GM13977 (cell line): ENCODE data around the gene SPECC1.
"Not testable (repeated sequence)": the region's sequence is repeated elsewhere in the genome, so short reads cannot be mapped to it uniquely, and the experiment has no call there.

Experiments
- DNase-seq: peaks from one replicate; pipeline ENCODE4 v3.0.0; 2012; ENCODE audit warnings: low spot score
- in situ Hi-C: fragments of 300-500 bp; cut with MboI; formaldehyde crosslinking; loops from one replicate; pipeline ENCODE4 v1.12.0; 2022; ENCODE audit warnings: low sequenced_read_pairs, low pct_unique_long_range_greater_than_20kb, mixed read lengths, inconsistent platforms; ENCODE audit not compliant: unreplicated experiment
- TF ChIP-seq, protein P1 (sequence below): IDR thresholded peaks from 2 replicates; pipeline ENCODE4 v1.5.1; 2012; ENCODE audit warnings: mild to moderate bottlenecking, control low read depth; ENCODE audit not compliant: insufficient read depth; ENCODE audit errors: extremely low read depth, missing control alignments

SPECC1 gene

DNA sequence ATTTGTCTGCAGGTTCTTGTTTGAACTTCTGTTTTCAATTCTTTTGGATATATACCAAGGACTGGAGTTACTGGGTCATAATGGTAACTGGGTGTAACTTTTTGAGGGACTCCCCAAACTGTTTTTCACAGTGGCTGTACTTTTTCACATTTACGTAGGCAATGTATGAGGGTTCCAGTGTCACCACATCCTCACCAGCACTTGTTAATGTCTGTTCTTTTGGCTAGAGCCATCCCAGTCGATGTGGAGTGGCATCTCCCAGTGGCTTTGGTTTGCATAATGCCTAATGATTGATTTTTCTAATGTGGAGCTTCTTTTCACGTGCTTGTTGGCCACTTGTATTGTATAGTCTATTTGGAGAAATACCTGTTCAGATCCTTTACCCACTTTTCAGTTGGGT is 59.3 kb downstream of the SPECC1 start:
- in situ Hi-C loops, result no loop called here
- no peak for DNase-seq
- TF ChIP-seq, protein P1, sequence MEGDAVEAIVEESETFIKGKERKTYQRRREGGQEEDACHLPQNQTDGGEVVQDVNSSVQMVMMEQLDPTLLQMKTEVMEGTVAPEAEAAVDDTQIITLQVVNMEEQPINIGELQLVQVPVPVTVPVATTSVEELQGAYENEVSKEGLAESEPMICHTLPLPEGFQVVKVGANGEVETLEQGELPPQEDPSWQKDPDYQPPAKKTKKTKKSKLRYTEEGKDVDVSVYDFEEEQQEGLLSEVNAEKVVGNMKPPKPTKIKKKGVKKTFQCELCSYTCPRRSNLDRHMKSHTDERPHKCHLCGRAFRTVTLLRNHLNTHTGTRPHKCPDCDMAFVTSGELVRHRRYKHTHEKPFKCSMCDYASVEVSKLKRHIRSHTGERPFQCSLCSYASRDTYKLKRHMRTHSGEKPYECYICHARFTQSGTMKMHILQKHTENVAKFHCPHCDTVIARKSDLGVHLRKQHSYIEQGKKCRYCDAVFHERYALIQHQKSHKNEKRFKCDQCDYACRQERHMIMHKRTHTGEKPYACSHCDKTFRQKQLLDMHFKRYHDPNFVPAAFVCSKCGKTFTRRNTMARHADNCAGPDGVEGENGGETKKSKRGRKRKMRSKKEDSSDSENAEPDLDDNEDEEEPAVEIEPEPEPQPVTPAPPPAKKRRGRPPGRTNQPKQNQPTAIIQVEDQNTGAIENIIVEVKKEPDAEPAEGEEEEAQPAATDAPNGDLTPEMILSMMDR, result no peak

DNA sequence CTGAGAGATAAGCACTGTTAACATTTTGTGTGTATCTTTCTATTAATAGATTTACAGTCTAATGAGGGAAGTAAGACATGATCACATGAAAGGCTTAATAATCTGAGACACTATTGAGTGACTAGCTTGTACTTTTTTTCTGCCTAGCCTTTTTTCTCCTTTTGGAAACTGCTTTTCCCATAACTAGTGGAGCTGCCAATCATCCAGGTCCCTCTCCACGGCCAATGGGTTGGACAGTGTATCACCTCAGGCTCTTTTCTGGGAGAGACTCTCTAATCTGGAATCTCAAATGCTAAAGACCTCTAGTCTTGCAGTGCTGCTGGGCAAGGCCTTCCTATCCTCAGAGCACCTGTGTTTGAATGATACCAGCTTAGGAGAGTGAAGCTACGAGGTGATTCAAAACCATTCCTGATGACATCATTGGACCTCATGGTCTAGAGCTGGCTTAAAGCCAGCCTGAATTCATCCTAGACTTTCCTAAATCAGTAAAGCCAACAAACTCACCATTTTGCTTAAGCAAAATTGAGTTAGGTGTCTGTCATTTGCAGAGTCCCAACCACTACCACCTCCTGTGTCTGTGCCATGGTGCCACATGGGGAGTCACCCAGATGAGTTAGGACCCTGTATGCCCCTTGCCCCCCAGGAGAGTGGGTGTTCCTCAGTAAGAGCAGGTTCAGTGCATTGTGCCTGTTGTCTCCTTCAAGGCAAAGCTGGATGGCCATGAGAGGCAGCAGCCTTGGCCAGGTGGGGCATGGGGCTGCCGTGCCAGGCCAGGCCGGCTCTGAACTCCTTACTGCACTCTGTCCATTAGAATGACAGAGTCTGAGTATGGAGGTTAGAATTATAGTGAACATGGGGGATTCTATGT is 62.9 kb downstream of the SPECC1 start:
- DNase-seq, result no peak
- in situ Hi-C loops, result no loop called here
- TF ChIP-seq, protein P1, result no peak

DNA sequence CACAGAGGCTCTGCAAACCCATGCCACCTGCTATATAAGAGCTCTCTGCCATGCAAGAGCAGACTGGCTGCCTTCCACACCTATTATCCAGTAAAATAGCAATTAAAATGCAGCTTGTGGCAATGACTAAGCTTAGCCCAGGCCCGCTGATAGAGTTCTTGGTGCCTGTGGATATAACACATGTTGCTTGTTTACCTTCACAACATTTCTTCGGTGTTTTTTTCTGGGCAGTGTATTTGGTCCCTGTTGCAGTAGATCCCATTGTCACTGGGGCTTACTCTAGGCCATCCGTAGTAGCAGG is 63.5 kb downstream of the SPECC1 start:
- TF ChIP-seq, protein P1, result no peak
- in situ Hi-C loops, result no loop called here
- no peak for DNase-seq

DNA sequence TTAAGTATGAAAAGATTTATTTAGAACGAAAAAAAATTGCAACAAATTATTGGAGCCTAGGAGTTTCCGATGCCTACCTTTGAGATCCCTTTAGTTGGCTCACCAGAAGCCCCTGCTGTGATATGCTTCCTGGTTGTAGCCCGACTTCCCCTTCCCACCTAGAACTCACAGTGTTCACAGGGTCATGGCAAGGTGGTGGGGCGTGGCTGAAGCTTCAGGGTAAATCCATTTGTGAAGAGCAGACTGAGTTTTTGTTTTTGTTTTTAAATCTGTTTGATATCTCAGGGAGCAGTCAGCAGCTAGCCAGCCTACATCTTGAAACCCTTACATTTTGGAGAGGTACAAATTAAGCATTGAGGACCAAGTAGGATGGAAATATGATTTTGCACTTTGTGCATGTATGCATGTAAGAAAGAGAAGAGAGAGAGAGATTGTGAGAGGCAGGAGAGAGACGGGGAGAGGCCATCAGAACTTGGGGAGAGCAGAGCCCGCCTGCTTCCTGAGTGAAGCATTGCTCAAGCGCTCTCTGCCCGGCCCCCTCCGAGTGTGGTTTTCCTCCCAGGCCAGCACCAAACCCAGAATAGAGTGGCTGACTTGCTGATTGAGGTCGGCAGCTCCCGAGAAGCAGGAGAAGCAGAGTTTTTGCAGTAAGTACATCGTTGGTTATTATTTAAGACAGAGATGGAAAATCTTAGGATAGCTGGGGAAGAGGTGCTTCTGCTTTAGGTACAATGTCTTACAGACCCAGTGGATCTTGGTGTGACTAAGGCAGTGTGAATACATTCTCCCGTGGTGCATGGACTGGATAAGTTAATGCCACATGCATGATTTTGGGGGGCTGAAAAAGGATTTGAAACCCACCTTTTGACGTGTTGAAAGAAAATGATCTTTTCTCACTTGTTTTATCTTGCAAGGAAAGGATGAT is 64.2 kb downstream of the SPECC1 start:
- DNase-seq, result peak; percentile 19
- in situ Hi-C loops, result no loop called here
- TF ChIP-seq, protein P1, result no peak

DNA sequence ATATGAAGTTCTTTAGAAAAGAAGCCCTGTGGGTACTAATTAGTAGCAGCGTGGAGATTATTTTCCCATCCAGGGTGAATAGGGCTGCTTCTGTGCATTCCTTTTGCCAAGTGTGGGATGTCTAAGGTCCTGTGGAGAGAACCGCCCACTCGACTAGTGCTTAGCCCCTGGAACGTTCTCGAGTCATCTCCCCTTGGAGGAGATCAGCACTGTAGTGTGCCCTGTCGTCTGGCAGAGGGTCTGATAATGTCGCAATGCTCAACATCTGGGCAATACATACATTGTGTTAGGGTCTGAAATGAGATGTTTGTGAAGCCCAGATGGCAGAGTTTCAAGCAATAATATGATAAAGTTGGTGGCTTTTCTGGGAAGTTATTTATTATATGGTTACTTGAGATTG is 64.8 kb downstream of the SPECC1 start:
- TF ChIP-seq, protein P1, result no peak
- no peak for DNase-seq
- in situ Hi-C loops, result no loop called here

DNA sequence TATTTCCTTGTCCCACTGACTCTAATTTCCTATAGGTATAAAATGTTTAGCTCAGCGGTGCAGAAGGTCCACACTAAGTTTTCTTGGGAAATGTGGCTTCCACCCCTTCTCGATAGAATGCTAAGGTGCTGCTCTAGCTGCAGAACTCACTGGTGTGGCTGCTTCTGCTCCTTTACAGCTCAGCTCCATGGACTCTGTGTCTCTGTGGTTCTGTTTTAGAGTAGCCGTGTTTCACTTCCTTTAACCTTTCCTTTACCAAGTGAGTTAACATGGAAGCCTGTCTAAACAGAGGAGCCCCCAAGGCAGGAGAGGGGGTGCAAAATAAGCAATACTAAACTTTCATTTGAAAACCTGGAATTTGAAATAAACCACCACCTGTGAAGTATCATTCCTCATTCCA is 65.3 kb downstream of the SPECC1 start:
- TF ChIP-seq, protein P1, result no peak
- in situ Hi-C loops, result no loop called here

DNA sequence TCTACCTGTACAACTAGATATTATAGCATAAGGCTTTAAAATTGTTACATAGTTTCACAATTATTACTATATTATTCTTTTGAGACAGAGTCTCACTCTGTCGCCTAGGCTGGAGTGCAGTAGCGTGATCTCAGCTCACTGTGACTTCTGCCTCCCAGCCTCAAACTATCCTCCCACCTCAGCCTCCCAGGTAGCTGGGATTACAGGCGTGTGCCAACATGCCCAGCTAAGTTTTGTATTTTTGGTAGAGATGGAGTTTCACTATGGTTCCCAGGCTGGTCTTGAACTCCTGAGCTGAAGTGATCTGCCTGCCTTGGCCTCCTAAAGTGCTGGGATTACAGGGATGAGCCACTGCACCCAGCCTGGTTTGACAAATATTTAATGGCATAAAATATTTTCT is 67.0 kb downstream of the SPECC1 start:
- DNase-seq, in situ Hi-C loops: not testable (repeated sequence)

More for the DNA sequence above, 65.3 kb downstream of the SPECC1 start:
- no peak for DNase-seq
